NCI-H748 (cell line): ENCODE results near the gene FHIT.

Source experiments
- DNase-seq: peaks from one replicate; lab custom pipeline; 2025; ENCODE audit not compliant: unreplicated experiment; lab: John Stamatoyannopoulos, UW

Gene FHIT

GRCh38 chr3:59710554-59710953, 1540.7 kb downstream of the FHIT start:
- no peak for DNase-seq

DNA sequence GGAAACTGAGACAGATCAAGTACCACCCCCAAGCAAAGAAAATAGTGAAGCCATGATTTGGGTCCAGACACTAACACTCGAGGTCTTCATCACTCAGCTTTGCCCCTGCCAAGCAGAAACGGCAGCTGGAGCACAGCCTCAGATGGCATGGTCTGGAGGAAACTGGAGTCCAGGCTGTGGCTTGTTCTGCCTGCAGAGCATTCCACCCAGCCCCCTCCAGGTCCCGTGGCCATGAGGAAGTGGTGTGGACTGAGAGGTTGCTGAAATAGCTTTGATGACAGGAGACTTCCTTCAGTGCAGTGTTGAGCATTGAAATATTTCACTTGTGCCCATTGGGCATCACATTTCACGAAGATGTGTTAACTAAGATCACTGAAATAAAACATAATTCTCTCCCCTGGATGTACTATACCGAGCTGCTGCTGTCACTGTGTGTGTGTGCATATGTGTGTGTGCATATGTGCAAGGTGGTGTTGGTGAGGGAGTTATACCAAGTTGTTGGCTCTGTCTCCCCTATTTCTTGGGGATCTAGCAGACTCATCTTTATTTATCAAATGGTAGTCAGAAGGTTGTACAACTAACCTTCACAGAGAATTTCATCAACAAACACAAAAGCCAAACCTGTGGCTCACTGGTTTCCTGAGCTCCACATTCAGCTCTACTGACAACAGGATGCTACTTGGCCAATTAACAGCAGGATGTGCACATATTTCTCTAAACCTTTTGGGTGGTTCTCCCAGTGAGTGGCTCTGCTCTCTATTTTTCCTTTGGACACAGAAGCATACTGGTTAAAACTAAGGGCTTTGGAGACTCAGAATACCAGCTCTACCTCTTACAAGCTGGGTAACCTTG, 1541.3 kb downstream of the FHIT start:
- no peak for DNase-seq

- no peak for DNase-seq
Observed at GRCh38 chr3:59708202-59708601, 1543.0 kb downstream of the FHIT start.

DNA sequence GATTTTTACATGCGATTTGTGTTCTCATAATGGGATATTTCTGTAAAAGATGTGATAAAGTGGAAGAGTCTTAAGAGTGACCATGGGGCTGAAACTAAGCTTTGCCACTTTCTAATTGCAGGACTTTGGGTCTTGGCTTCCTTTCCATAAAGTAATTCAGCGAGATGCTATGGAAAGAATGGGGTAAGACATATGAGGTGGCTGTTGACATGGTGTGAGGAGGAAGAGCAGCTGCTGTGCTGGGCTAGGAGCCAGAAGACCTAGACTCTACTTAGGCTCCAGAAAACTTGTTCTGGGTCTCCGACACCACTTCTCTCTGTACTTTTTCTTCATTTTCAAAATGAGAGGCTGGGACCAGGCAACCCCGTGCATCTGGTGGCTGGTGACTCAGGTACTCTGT, 1547.0 kb downstream of the FHIT start:
- DNase-seq: no peak

GRCh38 chr3:59699648-59700320, 1551.5 kb downstream of the FHIT start:
- DNase-seq: no peak
